GM12878 (cell line): ENCODE results near the gene CNGB1.

Experiments
- EZH2 ChIP-seq: IDR thresholded peaks from 2 replicates; pipeline ENCODE4 v1.6.1; 2012; ENCODE audit warnings: low read depth, mild to moderate bottlenecking, control low read depth, inconsistent platforms, low read length, borderline replicate concordance; ENCODE audit not compliant: control insufficient read depth
- TAF1 ChIP-seq: IDR thresholded peaks from 2 replicates; pipeline ENCODE4 v1.6.1; 2011; ENCODE audit warnings: mild to moderate bottlenecking, low read depth, low read length, borderline replicate concordance
- TF ChIP-seq, protein P1 (sequence below), 3 experiments: IDR thresholded peaks in 2 of 3; conservative IDR thresholded peaks in 1 of 3; 2 replicates each; pipeline ENCODE4 v1.5.1; 2011; ENCODE audit warnings: low read depth in 3 of 3, low read length in 3 of 3, mild to moderate bottlenecking in 3 of 3, control low read depth in 2 of 3, moderate library complexity in 2 of 3, inconsistent platforms in 1 of 3, mixed read lengths in 1 of 3; ENCODE audit not compliant: control insufficient read depth in 2 of 3, insufficient read depth in 1 of 3; ENCODE audit errors: extremely low read depth in 1 of 3

DNA sequence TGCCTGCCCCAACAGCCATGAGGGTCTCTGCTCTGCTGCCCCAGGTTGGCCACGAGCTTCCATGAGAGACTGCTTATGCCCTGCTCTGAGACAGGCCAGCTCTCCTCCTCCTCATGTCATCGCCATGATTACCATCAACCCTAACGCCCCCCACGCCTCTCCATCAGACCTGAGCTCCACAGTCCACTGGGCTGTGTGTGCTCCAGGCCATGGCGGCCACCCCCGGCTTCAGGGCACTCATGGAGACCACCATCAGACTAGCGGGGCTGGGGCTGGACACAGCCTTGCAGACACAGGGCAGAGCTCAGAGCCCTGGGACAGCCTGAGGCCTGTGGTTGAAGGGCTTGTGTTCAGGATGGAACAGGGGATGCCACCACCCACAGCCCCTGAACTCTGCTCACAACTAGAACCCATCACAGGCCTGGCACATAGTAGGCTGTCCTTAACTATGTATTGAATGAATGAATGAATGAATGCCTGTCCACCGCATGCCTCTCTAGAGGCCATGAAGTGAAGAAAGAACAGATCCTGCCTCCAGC lies 14.6 kb downstream of the CNGB1 start:
- TF ChIP-seq TAF1 (no peak), EZH2 (no peak)
- TF ChIP-seq, protein P1, sequence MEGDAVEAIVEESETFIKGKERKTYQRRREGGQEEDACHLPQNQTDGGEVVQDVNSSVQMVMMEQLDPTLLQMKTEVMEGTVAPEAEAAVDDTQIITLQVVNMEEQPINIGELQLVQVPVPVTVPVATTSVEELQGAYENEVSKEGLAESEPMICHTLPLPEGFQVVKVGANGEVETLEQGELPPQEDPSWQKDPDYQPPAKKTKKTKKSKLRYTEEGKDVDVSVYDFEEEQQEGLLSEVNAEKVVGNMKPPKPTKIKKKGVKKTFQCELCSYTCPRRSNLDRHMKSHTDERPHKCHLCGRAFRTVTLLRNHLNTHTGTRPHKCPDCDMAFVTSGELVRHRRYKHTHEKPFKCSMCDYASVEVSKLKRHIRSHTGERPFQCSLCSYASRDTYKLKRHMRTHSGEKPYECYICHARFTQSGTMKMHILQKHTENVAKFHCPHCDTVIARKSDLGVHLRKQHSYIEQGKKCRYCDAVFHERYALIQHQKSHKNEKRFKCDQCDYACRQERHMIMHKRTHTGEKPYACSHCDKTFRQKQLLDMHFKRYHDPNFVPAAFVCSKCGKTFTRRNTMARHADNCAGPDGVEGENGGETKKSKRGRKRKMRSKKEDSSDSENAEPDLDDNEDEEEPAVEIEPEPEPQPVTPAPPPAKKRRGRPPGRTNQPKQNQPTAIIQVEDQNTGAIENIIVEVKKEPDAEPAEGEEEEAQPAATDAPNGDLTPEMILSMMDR (IDR thresholded peaks at IDR 0.05 in 2 of 3, conservative IDR thresholded peaks at IDR 0.05 in 1 of 3; ENCODE audit: control insufficient read depth in 2 of 3, extremely low read depth in 1 of 3, insufficient read depth in 1 of 3, low read depth in 3 of 3, low read length in 3 of 3) = no peak
